Suppressor macrophage (primary cell): ENCODE data around the gene JAG1.
"Not testable (repeated sequence)": the region's sequence is repeated elsewhere in the genome, so short reads cannot be mapped to it uniquely, and the experiment has no call there.

ENCODE experiments used
- DNase-seq, 4 experiments: peaks; one replicate each; pipeline ENCODE4 v3.0.0-alpha.2; 2020 to 2022

The JAG1 gene

DNA sequence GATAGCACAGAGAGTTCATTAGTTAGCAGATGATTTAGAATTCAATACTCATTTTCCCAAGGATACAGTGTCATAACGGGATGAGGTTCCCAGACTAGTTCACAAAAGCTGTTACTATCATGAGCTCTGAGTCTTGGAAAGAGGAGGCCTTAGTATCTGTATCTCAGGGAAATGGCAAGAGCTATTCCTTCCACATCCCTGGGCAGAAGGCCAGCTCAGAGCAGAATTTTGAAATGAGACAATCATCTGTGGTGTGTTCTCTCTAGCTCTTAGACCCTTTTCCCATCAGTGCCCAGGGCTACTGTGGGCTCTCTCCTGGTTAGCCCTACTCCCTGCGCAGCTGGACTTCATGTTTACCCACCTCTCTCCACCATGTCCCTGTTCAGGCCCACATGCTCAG lies 64.5 kb downstream of the JAG1 start:
- no peak for DNase-seq

DNA sequence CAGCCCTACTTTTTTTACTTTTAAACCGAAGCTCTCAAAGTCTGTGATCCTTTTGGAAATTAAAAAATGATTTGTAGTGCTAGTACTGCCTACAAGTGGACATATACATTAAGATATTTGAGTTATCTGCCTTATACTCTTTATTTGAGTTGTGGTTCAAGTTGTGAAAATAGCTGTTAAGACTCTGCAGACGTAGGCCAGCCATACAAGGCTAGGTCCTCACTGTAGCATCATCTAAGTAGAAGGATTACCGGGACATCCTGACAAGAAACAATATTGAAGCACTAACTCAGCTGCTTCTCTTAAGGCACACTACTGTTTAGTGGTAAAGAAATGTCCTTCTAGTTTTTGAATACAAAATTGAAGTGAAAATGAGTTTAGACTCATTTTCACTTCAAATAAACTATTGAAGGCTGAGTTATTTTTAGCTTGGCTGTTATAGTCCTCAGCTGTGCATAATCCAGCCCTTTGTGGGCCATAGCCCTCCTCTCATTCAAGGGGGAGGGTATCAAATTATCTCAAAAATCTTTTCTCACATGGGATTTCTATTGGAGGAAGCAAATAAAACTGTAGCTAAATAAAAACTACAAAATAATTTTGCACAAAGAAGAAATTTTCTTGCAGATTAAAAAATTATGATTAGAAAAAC lies 68.1 kb downstream of the JAG1 start:
- DNase-seq, result no peak

DNA sequence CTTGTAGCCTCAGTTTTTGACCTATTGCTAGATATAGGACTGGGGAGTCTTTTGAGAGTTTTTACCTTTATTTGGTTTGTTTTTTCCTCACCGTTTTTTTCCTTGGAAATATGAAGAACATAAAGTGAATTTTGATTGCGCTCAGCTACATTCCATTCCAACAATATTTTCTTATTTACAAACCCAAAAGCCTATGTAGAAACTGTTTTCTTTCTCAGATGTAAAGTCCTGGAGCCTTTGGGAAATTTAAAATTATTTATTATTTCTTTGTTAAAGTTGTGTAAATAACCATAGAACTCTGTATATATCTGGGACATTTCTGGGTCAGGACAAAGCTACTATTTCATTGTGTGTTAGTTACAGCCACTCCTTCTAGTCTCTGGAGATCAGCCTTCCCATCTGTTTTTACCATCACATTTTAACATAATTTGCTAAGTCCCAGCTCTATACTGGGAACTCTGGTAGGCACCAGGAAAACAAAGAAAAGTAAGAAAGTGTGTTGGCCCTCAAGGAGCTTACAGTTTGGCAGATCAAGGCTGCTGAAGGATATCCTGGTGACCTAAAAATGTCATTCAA lies 68.8 kb downstream of the JAG1 start:
- DNase-seq, result no peak

DNA sequence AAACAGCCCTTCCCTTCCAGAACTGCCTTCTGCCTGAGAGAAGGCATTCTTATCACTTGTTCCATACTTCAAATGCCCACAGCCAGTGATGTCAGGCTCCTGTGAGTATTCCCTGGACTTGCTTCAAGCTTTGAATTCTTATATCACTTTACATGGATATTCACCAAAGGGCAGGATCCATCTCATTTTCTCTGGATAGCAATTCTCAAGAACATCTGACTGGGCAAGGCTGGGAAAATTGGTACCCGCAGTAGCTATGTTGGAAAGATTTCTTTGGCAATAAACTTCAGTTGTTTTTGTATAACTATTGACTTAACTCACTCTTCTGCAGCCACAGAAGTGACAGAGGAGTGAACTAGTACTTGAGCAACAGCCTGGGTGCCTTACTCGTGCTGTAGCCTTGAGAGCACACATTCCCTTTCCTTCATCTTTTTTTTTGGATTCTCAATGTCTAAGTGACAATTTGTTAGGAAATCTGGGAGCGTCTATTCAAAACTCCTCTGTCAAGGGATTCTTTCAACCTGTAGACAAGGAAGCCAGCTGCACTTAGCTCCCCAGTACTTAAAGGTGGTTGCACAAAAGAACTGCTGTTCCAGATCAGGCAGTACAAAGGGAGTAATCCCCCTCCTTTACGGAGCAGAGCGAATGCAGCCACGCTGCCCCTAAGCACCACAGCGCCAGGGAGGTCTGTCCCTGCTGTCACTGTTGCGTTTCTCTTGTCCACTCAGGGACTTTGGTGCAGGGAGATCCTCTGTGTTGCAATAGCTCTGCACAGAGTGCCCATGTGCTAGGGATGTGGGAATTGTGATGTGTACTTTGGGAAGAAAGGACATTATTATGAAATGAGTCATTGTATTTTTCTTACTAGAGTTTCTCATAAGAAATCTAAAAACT lies 69.6 kb downstream of the JAG1 start:
- no peak for DNase-seq

DNA sequence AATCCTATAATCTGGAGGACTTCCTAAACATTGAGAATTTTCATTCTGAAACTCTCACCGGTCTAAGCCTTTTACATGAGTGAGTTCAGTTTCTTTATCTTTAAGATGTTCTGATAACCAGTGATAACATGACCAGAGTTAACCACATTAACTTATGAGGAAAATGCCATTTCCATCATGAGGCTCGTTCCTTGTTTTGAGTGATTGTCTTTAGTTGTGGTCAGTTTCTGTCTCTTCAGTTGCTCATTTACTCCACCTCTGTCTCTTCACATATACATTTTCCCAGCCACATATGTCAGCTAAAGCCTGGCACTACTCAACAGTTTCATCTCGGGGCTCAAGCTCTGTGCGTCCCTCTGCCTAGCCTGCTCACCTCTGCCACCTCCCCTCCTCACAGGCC lies 70.4 kb downstream of the JAG1 start:
- no peak for DNase-seq

DNA sequence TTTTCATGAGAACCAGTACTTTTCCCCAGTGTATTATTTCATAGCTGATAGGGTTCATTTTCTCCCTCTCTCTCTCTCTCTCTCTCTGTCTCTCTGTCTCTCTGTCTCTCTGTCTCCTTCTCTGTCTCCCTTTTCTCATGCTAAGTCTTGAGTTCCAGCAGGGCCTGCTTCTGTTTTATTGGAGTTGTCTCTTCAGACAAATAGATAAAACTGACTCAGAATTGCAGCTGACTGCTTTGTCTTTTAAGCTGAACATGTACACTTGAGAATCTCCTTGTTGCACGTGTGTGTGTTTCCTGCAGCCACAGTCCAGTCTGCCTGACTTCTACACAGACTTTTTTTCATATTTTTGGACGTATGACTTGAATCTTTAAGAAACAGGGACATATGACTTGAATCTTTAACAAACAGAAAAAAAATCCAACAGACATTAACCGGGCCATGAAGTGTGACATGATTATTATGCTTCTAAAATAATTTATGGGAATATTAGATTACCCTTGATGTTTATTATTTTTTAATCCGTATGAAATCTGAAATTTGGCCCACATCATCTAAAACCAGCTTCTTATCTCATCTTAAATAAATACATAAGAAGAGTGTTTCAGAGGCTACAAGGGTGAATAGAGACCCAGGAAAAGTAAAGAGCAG lies 71.5 kb downstream of the JAG1 start:
- no peak for DNase-seq

DNA sequence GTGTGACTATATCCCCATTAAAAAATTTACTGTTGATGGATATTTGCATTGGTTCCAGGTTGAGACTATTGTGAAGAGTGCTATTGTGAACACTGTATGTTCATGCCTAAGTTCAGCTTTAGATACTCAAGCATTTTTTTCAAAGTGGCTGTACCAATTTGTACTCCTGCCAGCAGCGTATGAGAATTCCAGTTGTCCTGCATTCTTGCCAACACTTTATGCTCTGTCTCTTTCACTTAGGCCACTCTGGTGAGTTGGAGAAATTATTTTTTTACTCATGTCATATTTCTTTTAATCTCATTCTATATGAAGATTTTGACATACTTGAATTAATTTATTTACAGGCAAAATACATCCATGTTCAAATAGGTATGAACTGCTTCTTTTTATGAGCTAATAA lies 76.2 kb downstream of the JAG1 start:
- no peak for DNase-seq

DNA sequence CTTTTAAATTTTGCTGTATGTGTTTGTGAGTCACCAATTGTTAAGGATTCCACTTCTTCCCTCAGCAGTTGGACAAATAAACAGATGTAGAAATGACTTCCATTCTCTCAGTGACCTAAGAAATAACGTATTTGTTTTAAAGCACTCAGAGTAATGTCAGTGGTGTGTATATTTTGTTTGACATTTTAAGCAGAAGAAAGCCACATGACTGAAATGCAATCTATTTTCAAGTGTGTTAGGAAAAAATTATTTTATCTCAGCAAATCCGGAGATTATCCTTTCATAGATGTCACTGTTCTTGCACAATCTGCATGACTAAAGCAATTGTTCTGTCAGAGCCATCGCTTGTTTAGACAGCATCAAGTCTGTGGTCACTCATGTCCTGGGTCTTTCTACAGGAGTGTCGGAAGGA lies 77.1 kb downstream of the JAG1 start:
- peak; percentile 55 to 89 (median 78) for DNase-seq

DNA sequence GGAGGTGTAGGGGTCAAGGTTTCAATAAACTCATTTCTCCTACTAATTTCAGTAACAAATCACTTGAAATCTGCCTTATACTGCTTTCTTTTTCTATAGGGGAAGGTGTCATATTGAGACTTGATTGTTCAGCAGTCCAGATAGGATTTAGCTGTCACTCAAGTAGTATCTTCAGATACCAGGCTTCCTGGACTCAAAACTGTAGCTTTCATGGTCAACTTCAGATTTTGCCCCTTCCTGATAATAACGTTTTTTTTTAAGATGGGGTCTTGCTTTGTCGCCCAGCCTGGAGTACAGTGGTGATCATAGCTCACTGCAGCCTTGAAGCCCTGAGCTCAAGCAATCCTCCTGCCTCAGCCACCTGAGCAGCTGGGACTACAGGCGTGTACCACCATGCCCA lies 77.8 kb downstream of the JAG1 start:
- DNase-seq, result no peak

DNA sequence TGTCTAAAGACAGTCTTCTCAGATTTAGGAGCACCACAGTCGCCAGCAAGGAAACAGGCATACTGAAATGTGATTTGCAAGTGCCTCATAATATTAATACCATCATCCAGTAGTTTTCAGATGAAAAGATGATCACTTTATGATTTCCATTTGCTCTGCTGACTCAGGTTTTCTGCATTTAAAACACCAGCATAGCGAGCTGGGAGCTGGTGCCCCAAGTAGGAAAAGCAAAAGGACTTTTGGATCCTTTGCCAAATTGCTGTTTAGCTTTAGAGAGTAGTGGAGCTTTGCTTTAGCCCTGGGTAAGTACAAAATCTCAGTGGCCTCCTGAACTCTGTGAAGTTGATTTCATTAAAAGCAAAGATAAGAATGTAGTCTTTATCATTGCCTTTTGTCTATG lies 78.5 kb downstream of the JAG1 start:
- no peak for DNase-seq

DNA sequence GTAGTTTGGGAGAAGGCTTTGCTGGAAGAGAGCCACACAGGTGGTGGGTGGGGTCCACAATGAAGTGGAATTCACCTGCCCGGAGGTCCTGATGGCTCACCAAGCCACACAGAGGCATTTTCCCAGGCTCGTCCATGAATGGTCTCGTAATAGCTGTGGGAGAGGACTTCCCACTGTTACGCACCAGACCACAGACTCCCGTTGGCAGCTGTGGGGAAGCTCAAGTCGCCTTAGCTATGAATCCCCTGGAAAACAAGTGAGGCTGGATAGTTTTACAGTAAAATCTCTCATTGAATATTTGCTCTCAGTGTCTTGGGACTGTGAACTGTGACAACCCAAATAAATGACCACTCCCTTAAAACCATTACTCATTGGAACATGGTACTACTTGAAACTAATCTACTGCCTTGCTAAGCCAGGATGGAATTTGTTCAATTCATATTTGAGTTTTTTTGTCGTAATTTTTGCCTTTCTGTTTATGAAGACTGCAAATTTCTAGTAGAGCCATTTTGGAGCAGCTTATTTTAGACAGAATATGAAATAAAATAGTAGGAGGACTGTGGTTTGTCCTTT lies 79.4 kb downstream of the JAG1 start:
- peak in 1 of 4 experiments; percentile 2 for DNase-seq

DNA sequence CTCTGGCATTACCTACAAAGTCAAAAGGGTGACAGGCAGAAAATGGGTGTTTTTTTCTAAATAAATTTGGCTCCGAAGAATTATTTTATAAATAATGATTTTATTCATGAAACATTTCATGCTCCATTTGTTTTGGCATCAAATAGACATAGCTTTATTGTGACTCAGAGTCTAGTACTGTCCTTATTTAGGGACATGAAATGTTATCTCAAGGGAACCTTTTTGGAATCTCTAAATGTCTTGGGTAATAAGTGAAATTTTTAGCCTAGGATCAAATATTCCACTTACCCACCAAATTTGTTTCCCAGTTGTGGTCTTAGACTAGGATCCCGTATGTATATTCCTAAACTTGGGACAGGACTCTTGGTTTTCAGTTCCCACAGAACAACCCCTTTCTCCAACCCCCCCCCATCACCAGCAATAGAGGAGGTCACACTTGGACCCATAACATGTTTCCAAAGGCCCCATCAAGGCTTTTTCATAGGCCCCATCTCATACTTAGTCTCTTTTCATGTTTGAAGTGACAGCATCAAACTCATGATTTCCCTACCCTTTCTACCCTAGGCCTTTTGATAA lies 81.8 kb downstream of the JAG1 start:
- no peak for DNase-seq

DNA sequence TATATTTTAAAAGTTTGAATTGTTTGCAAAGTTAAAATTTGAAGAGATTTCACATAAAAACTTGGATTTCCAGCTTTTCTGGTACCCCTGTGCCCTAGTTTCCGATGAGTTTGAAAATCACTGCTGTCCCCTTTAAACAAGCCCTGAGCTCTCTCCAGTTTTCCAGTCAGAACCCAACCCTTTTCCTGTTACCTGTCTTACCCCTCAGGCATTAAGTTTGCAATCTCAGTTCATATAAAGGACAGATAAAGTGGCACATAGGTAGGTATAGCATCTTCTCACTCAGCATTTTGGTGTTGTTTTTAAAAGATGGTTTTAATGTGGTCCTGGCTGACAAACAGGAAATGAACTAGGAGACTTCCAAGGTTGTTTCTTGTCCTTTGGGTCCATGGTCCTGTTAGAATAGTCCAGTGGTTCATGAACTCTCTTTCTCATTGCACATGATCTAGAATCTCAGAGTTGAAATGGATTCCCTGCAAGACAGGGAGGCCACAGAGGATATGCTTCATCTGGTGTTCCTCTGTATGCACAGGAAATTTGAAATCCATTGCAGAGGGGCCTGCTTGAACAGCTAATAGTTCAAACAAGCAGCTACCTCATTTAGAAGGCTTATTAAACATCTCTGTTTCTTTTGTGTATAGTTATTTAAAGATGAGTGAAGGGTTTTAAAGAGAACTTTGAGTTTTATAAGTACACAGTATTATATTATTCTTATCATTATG lies 82.7 kb downstream of the JAG1 start:
- DNase-seq, result no peak

DNA sequence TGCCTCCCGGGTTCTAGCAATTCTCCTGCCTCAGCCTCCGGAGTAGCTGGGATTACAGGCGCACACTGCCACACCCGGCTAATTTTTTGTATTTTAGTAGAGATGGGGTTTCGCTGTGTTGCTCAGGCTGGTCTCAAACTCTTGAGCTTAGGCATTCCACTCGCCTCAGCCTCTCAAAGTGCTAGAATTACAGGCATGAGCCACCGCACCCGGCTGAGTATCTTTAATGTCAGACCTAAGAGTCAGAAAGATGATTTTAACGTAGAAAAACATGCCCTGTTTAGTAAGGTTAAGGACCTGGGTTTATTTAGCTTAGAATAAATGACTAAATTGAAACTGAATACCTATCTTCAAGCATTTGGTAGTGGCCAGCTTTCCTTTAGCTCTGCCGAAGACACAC lies 83.4 kb downstream of the JAG1 start:
- DNase-seq, result not testable (repeated sequence)
